HG03558 (cell line): ENCODE results near the gene FAM163A.
"Not testable (repeated sequence)": the region's sequence is repeated elsewhere in the genome, so short reads cannot be mapped to it uniquely, and the experiment has no call there.

ENCODE experiments used
- ATAC-seq: cut with Tn5 transposase; IDR thresholded peaks from one replicate; pipeline ENCODE4 v1.9.1; 2021; ENCODE audit warnings: moderate number of reproducible peaks; ENCODE audit not compliant: unreplicated experiment; ENCODE audit errors: extremely low read depth

FAM163A gene

DNA sequence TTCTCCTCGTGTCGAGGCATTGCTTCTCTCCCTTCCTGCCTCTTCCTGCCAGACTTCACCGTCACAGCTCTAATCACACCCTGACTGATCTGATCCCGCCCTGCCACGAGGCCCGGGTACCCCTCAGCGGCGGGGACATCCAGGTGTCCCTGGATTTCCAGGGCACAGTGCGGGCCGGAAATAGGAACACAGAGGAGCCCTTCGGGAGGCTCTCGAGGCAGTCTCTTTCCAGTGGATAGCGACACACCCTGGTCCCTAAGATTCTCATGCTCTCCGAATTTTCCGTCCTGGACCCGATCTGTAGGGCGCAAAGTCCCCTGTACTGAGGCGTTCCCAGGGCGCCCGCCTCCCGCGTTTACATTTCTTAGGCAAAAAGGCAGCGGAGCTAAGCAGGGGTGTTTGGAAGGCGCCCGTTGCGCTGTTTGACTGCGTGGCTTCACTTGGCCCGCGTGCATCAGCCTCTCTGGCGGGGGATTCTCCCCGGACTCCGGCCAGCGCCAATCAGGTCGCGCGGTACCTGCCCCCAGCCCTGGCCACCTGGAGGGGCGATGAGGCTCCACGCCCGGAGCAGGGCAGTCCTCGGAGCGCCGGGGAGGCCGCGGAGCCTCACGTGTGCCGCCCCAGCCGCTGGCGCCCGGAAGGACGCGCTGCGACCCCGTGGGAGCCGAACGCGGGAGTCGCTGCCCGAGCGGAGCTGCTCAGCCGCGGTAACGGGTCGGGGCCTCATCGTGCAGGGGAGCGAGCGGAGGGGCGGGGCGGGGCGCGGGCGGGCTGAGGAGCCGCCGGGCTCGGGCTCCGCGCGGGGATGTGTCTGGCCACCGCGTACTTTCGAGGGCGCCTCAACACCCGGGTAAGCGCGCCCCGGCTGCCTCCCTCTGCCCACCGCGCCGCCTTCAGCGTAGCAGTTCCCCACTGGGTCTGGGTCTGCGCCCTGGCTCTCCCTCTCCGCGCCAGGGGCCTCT is at the start of gene FAM163A:
TSS of gene FAM163A (plus strand) at position 575 of the 962 bp plus-strand sequence. CDS start 69,807 bp downstream, outside the sequence.
- no peak for ATAC-seq

DNA sequence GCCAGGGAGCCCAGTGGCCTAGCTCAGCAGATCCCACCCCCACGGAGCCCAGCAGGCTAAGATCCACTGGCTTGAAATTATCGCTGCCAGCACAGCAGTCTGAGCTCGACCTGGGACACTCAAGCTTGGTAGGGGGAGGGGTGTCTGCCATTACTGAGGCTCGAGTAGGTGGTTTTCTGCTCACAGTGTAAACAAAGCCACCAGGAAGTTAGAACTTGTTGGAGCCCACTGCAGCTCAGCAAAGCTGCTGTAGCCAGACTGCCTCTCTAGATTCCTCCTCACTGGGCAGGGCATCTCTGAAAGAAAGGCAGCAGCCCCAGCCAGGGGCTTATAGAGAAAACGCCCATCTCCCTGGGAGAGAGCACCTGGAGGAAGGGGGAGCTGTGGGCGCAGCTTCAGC is 48.6 kb upstream of the FAM163A start:
- not testable (repeated sequence) for ATAC-seq

DNA sequence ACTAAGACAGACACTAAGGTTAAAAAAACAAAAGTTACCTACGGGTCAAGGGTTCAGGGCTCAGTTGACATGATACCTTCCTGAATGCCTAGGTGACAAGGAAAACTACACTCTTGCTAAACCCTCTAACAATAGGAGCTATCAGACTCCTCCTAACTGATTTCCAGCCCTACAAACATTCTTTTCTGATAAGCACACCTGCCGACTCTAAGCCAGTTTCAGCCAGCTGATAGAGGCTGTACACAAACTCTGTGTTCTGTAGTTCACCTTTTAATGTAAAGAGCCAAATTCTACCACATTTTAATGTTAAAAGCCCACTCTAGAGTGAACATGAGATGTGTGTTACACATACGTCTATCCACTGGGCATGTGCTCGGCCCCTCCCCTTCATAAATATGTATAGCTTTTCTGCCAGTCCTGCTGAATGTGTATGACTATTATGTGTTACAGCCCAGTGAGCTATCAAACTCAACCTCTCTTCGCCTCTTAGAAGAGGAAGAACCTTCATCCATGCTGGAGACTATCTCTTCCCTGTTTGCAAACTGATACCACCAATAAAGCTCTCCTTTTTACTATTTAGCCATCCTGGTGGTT is 40.0 kb upstream of the FAM163A start:
- no peak for ATAC-seq

DNA sequence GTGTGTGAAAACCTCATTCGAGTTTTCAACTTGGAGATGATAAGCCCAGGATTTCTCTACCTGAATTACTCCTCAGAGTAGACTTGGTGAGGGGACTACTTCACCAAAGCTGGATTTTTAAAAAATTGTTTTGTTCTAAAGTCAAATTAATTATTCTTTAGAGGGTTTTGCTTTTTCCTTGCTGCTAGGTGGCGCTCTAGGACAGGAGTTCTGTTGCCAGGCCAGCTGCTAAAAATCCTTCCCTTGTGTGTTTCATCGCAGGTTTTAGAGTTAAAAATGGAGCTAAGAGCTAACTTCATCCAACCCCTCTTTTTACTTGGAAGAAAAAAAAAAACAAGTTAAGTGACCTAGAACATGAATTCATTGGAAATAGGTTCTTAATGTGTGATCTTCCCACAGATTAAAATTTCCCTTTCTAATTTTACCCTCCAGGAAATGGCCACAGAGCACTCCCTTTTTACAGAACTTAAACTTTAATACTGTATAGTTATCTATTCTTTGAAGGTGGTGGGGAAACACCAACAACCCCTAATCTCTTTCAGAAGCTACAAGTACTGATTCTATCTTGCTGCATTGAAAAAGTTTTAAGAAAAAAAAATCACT is 36.7 kb upstream of the FAM163A start:
- ATAC-seq = no peak

DNA sequence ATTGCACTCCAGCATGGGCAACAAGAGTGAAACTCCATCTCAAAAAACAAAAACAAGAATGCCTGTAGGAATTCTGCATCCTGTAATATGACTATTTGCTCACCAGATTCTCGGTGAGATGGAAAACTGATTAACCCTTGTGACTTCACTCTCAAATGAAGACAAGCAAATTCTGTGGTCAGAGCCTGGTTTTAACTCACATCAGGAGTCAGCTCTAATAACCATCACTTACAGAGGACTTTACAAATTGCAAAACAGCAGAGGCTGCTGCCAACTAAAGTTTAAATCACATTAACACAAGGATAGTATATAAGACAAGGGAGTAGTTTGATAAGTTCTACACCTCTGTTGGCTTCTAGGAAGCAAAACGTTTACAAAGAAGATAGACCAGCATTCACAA is 35.7 kb upstream of the FAM163A start:
- no peak for ATAC-seq

DNA sequence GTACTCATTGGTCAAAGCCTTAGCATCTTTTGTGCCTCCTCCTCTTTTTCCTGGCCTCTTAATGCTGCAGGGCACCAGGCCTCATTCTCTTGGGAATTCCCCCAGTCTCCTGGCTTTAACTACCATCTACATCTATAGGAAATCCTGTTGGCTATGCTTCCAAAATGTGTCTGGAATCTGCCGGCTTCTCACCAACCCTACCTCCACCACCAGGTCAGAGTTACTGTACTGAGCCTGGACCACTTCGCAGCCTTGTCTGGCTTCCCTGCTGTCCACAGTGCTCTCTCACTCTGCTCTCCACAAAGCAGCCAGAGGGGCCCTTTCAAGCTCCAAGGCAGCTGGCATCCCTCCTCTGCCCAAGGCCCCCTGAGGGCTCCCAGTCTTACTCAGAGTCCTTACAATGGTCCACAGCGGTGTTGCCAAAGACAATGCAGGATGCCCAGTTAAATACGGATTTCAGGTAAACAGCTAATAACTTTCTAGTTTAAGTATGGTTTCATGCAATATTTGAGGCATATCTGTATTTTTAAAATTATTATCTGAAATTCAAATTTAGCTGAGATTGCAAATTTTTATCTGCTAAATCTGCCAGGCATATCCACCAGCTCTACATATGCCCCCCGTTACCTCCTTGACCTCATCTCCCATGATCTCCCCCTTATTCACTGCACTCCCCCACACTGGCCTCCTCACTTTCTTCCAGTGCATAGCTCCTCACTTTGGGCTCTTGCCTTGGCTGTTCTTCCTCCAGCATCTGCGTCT is 34.5 kb upstream of the FAM163A start:
- no peak for ATAC-seq

DNA sequence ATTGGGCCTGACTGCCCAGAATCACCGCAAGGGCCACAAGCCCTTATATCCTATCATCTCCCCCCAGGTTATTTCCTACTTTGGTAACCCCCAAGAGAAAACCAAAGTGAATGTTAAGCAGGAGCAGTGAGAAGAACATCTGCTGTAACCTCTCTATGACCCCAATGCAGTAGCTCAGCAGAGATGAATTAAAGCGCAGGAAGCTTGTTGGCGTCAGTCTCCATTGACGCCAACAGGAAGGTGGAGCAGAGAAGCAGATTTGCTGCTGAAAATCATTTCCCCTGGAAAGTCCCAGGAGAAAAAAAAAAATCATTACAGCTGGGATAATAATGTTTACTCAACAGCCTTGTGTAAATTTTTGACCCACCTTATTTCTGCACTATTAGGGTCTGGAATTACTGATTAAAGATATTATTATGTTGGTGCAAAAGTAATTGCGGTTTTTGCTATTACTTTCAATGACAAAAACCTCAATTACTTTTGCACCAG is 33.2 kb upstream of the FAM163A start:
- peak; percentile 58 for ATAC-seq

DNA sequence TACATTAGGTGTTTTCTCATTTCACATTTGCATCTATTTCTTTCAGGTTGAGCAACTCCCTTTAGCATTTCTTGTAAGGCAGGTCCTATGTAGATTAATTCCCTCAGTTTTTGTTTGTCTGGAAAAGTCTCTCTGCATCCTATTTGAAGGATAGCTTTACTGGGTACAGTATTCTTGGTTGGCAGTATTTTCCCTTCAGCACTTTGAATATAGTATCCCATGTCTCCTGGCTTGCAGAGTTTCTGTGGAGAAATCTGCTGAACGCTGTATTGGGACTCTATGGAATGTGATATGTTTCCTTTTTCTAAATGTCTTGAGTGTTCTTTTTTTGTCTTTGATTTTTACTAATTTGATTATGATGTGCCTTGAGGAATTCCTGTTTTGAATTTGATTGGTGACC is 28.9 kb upstream of the FAM163A start:
- ATAC-seq = no peak

DNA sequence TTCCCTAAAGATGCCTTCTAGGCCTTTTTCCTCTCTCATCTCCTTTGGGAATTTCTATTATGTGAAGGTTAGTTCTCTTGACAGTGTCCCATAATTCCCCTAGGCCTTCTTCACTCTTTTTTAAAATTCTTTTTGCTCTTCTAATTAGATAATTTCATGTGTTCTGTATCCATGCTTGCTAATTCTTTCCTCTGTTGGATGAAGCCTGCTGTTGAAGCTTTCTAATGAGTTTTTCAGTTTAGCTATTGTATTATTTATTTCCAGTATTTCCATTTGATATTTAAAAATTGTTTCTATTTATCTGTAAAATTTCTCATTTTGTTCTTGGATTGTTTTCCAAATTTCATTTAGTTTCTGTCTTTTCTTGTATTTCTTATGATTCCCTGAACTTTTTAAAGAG is 28.5 kb upstream of the FAM163A start:
- ATAC-seq = no peak

DNA sequence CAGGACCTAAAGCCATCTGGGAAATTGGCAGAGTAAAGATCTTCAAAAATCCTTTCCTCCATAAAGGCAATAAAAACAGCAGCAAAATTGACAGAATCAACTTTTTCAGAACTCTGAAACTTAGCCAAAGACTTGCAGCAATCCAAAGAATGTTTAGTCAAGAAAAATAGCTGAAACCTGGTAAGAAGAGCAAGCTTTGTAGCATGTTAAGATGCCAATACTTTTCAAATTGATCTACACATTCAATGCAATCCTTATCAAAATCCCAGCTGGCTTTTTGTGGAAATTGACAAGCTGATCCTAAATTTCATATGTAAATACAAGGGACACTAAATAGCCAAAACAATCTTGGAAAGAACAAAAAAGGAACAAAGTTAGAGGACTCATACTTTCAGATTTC is 23.8 kb upstream of the FAM163A start:
- ATAC-seq = no peak

DNA sequence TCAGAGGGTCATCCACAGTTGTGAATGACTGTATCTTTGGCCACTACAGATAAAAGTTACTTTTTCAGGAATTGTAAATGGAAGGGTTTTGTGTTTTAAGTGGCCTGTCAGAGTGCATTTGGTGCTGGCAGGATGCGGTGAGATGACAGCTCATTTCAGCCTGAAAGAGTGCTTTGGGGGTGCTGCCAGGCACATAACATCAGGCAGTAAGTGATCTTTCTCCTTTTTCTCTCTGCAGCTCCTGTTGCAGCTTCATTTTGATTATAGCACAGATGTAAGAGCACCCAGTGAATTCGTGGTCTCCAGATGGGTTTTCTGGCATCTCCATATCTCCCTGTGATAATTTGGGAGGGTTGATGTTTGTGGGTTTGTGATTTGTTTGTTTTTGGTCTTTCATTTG is 14.8 kb upstream of the FAM163A start:
- ATAC-seq = no peak

DNA sequence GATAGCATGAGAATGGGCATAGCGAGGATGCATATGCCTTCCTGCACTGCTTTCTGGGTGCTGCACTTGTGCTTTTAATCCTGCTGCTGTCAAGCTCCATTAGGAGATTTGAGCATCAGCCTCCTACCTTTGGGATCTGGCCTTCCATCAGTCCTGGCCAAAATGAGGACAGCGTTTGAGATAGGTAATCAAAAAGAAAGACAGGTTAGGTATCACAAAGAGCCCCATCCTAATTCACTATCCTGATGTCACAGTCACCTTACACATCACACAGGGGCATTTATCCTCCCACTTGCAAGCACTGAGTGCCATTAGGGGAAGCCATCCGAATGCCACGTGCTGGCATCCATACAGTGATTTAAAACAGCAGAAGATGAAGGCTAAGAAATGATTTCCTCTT is 13.2 kb upstream of the FAM163A start:
- ATAC-seq = no peak

DNA sequence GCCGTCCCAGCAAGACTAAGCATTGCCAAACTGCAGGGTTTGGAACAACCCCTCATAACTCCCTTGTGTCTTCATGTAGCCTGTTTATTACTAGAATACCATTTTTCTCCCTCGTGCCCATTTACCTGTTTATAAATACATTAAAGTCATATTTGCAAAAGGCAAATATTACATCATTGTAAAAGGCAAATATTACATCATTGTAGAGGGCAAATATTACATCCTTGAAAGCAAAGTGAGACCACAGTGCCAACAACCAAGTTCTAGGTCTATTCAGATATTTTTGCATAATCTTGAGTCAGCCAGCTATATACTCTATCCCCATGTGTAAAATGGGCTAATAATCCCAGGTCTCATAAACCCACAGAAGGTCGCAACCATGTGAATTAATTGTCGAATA is 11.4 kb upstream of the FAM163A start:
- no peak for ATAC-seq

DNA sequence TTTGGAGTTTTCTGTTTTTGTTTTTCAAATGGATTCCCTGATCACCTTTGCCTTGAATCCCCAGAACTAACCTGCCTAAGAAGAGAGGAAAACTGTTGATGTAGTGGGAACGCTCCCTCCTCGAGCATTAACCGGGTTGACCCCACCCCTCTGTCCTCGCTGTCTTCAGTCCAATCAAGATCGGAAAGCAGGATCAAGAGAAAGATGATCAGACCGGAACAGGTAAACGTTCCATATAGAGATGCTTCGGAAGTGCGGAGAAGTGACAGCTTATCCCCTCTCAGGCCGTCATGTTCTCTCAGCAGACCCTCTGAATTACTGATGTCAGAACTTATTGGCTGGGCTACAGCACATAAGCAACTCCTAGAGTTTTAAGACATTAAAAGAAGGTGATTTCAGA is 800 bp upstream of the FAM163A start:
- no peak for ATAC-seq

DNA sequence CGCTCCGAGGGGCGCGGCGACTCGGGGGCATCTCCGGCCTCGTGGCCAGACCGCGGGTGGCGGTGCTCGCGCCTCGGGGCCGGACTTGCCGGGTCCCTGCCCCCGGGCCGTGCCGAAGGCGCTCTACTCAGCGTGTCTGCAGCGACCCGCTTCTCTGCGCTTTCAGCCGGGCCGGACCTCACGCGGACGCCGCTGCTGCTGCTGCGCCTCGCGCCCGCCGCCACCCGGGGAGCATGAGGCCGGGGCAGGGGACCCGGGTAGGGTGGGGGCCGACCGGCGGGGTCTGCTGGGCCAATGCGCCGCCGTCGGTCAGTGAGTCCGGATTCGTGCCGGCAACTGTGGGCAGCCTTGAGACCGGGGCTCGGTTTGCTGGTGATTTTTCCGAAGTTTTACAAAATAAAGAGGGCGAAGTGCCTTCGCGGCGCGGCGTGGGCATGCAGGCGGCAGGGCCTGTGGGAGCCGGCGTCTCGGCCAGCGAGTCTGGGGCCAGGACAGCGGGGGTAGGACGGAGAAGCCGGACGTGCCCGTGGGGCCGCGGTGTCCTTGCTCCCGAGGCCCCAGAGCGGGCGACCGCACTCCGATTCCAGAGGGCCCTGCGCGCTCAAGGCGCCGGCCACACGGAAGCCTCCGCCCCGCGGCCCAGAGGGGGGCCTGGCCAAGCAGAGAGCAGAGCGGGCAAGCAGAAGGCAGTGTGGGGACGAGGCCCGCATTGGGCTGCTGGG is 749 bp downstream of the FAM163A start:
- ATAC-seq = no peak

DNA sequence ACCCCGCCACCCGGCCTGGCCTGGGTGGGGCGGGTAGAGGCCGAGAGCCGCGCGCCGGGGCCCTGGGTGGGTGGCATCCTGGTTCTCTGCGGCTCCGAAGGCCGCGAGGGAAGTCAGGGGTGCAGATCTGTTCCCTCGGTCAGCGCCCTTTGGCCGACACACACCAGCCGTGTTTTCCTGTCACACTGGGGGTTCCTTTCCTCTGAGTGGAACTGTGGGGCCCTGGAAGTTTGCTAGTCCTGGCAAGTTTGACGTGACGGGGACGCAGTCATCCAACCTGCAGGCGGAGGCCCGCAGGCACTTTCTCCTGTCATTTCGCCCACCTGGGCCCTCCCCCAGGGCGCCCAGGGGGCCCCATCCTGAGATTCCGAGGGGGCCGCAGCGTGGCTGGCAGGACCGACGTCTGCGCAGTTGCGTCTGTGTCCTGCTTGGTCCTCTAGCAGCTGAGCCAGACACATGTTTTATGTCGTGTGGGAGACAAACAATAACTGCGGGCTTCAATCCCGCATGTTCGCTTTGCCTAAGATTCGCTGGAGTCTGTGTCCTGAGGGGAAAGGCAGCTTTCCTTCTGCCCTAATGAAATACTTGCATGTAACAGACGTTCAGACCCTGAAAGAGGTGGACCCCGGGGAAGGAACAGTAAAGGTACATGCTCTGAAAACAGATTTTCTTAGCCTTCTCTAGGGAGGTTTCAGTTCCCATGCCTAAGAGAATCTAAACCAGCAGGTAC is 1.5 kb downstream of the FAM163A start:
- no peak for ATAC-seq

DNA sequence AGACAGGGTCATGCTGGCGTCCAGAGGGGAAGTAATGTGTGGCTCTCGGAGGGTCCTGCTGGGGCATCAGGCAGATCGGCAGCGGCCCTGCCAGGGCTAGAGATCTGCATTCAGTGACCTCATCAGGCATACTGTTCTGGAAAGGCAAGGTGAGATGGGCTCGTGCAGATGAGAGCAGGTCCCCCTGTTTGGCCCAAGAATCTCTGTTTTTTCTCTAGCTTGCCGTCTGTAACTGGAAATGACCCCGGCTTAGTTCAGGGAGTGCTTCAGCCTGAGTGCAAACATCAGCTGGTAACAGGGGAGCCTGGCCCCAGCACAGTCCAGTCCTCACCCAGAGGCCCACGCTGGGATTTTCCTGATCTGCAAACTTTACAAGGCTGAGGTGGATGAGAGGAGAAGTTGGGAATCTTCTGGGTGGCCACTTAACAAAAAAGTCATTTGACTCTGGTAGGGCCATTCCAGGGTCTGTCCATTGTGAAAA is 2.1 kb downstream of the FAM163A start:
- ATAC-seq = no peak

DNA sequence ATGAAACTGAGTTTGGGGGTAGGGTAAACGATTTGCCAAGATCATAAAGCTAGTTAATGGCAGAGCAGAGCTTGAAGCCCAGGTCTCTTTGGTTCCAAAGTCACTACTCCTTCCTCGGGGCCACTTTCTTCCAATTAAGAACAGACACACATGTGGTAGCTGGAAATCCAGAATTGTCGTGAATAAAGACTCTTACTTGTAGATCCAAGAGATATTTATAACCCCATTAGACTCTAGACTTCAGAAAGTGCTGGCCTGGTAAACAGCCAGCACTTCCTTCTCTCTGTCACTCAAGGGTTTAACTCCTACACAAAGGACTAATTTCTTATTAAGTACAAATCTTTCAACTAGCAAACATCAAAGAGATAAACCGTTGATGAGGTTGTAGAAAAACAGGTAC is 2.7 kb downstream of the FAM163A start:
- no peak for ATAC-seq

DNA sequence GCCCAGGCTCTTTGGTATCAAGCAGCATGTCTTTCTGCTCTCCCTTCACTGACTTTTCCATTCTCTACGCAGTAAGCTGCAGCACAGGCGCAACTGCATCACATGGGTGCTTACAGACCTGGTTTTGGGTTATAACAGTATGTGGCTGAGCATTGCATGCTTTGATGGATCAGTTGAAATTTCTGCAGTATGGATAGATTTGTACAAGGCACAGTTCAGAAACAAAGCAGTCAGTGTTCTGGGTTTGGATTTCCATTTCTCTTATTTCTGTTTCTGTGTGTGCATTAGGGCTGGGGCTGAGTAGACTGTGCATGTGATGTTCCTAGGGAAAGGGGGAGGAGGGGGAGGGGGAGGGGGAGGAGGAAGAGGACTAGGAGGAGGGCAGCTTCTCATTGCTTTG is 4.5 kb downstream of the FAM163A start:
- ATAC-seq = no peak
